HG02763 (cell line): ENCODE measurements around the gene ASCC2.
"Not testable (repeated sequence)": the region's sequence is repeated elsewhere in the genome, so short reads cannot be mapped to it uniquely, and the experiment has no call there.

ENCODE experiments used
- ATAC-seq: cut with Tn5 transposase; IDR thresholded peaks from one replicate; pipeline ENCODE4 v1.9.1; 2021; ENCODE audit warnings: mild to moderate bottlenecking, moderate library complexity; ENCODE audit not compliant: unreplicated experiment

ASCC2 gene

DNA sequence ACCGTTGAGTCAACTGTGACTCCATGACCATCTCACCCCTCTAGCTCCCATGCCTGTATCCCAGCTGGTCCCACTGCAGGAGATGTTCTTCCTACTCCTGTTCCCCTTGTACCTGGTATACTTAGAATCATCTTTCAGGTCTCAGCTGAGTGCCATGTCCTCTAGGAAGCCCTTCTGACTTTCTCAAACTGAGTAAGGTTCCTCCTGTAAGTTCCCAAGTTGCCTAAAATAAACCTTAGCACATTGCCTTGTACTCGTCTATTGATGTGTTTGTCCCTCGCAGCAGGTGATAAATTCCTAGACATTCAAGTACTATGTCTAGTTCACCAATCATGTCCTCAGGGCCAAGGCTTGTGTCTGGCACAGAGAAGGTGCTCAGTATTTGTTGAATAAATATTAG is 18.4 kb upstream of the ASCC2 start:
- no peak for ATAC-seq

DNA sequence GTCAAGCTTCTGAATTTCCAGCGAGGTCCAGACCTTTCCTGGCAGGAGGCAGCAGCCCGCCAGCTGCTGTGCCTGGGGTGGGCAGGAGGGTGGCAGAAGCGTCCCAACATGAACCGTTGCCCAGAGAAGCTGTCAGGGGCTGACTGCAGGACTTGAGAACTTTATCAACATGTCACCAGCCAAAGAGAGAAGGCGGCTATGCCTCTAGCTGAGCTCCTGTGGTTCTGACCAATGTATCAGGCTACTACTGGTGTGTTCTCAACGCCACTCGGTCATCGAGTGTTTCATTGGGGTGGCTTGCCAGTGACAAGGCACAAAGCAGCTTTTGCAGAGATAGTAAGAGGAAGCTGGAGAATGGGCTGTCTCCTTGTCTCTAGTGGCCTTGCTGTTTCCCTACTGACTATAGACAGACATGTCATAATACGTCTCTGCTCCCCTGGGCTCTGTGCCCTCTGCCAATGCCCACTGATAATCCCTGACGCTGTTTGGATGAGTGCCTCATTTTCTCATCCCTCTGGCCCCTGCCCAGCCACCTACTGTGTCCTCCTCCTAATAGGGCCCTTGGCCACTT is 17.6 kb upstream of the ASCC2 start:
- ATAC-seq = no peak

DNA sequence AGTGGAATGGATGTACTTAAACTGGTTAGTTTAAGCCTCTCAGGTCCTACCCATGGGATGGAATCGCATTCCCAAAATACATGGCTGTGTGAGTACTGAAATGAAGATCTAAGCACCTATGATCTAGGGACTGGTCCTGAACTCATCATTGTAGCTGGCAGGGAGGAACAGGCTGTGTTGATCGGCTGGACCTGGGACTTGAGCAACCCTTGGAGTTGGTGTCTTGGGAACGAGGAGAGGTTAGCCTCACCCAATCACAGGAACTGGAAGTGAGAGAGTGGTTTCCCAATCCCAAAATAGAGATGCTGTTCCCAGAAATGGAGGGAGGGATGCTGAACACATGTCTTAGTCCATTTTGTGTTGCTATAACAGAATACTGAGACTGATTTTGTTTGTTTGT is 16.4 kb upstream of the ASCC2 start:
- no peak for ATAC-seq

DNA sequence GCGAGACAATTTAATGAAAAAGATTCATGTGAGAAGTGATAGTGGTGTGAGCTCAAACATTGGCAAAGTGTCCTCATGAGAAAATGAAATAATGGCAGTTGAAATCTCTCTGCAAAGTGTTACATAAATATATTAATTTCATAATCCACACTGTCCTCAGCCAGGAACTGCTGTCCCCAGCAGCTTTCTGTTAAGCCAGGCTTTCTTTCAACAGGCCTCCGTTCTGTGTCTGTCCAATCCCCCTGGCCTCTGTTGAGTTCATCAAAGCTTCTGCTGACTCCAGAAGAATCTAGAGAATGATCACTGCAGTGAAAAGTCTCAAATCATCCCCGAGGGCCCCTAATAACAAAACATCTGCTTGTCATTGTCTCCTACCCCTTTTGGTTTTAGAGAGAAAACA is 10.0 kb upstream of the ASCC2 start:
- ATAC-seq = no peak

DNA sequence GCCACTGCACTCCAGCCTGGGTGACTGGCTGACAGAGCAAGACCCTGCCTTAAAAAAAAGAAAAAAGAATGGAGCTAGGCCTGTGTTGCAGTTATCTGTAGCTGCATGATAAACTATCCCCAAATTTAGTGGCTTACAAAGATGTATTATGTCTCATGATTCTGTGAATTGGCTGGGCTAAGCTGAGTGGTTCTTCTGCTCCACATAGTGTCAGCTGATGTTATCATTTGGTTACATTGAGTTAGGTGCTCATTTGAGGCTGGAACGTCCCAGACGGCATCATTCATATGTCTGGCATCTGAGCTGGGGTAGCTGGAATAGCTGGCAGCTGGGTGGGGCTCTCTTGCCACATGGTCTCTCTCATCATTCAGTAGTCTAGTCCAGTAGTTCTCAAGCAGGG is 8.2 kb upstream of the ASCC2 start:
- ATAC-seq = no peak

DNA sequence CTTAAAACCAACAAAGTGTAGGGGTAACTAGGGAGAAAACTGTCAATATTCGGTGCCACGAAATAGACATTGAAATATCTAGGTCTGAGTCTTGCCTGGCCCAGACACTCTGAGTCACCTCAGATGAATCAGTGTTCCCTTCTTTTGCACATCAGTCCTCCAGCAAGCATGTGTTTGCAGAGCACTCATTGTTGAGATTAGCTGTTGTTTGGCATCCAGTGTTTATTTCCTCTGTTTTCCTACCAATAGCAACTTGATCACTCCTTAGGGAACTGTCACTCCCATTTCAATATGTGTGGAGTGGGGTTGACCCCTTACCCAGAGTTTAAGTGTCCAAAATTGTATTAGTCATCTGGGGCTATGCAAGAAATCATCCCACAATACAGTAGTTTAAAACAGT is 4.7 kb upstream of the ASCC2 start:
- ATAC-seq = no peak

DNA sequence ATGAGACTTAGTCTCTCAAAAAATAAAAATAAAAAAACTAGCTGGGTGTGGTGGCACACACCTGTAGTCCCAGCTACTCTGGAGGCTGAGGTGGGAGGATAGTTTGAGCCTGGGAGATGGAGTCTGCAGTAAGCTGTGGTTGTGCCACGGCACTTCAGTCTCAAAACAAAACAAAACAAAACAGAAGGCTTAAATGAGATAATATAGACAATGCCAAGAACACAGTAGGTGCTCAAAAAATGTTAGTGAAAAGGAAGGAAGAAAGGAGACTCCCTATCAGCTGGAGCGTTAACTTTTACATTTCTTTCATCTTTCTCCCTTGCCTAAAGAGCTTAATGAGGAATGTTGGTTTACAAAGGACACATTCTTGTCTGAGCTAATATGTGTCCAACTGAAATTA is 4.1 kb upstream of the ASCC2 start:
- ATAC-seq = no peak

DNA sequence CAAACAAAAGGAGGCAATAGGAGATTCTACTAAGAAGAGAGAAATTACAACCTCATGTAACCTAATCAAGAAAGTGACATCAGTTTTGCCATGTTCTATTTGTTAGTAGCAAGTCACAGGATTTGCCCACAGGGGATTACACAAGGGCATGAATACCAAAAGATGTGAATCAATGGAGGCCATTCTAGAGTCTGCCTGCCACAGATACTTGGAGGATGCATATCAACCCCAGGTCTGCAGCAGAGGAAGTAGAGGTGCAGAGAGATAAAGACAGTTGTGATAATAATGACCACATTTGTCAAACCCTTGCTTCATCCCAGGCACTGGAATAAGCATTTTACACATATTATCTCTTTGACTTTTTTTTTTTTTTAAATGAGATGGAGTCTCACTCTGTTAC is 2.4 kb upstream of the ASCC2 start:
- no peak for ATAC-seq

DNA sequence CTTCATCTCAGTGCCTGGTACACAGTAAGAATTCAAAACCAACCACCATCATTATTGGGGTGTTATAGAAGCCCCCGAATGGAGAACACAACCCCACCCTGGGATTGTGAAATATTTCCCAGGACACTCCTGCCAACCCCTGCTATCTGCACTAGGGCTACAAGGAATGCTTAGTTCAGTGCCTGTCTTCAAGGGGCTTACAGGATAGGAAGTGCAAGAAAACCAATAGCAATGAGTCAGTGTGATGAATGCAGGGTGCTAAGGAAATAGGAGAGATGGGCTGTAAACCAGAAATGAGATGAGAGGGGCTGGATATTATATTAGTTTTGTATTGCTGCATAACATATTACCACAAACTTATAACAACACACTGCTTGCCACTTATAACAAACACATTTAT is 965 bp upstream of the ASCC2 start:
- no peak for ATAC-seq

DNA sequence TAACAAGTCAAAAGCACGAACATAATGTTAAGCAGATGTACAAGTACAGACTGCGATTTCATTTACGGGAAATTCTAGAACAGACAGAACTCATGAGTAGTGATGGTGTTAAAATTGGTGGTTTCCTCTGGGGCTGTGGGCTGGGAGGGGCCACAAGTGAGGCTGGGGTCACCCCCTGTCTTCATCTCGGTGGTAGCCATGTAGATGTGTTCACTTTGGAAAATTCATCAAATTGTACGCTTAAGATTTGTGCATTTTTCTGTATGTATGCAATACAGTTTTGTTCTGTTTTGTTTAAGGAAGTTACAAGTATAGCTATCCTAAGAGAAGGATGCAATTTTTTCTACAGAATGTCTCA is 504 bp upstream of the ASCC2 start:
- no peak for ATAC-seq

DNA sequence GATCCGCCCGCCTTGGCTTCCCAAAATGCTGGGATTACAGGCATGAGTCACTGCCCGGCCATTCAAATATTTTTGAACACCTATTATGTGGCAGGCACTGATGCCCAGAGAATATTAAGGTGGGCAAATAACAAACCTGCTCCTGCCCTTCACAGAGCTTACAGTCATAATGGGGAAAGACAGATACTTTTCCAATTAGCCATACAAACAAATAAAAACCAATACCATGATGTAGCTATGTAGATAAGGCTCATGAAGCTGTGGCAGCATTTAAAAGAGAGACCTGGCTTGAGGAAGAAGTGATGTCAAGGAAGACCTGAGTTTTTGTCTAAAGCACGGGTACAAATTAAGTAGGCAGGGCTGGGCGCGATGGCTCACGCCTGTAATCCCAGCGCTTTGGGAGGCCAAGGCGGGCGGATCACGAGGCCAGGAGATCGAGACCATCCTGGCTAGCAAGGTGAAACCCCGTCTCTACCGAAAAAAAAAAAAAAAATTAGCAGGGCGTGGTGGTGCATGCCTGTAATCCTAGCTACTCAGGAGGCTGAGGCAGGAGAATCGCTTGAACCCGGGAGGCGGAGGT is 1.2 kb downstream of the ASCC2 start:
- ATAC-seq = not testable (repeated sequence)

DNA sequence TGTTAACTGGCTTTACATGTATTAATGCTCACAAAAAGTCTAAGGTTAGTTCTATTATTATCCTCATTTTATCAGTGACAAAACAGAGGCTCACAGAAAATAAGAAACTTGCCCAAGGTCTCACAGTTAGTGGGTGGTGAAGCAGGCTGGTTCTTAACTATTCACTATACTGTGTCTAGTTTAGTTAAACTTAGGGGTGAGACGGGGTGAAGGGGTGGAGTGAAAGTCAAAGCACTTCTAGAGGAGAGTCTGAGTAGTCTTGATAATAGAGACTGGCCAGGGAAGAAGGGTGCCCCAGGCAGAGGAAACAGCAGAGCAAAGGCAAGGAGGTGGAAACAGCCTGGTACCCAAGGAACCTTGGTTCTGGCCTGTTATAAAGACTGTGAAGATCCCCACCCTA is 4.0 kb downstream of the ASCC2 start:
- no peak for ATAC-seq

DNA sequence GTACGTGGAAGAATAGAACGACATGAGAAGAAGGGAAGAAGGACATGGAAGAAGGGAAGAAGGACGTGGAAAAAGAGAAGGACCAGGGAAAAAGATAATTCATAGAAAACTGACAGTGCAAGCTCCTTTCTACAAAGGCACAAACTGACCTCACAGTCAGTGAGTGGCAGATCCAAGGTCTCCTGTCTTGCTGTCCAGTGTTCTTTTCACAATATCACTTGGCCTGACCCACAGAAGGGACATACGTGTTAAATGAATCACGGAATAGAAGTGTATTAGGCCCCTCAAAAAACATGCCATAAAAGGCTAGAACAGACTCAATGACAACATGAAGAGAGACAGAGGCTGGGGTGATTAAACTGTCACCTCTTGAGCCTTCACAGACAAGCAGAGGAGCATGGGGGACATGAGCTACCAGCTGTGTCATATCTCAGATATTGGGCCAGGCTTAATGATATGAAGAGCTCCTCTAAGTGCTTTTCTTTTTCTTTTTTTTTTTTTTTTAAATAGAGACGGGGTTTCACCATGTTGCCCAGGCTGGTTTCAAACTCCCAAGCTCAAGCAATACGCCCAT is 4.6 kb downstream of the ASCC2 start:
- no peak for ATAC-seq

DNA sequence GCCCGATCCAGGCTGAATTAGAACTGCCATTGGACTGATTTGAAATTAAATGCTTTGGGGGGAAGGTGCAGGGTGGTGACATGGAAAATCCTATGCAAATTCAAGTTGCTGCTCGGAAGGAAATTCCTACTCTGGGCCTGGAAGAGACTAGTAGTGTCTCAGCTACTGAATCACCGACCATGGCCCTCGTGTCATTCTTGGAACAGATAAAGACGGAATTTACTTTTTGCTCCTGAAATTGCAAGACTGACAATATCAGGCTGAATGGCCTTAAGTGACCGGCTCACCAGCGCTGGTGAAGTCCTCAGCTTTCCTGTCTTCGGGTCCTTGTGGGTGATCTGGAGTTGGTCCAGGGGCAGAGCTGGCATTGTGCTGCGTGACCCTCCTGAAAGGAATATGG is 6.1 kb downstream of the ASCC2 start:
- ATAC-seq = no peak

DNA sequence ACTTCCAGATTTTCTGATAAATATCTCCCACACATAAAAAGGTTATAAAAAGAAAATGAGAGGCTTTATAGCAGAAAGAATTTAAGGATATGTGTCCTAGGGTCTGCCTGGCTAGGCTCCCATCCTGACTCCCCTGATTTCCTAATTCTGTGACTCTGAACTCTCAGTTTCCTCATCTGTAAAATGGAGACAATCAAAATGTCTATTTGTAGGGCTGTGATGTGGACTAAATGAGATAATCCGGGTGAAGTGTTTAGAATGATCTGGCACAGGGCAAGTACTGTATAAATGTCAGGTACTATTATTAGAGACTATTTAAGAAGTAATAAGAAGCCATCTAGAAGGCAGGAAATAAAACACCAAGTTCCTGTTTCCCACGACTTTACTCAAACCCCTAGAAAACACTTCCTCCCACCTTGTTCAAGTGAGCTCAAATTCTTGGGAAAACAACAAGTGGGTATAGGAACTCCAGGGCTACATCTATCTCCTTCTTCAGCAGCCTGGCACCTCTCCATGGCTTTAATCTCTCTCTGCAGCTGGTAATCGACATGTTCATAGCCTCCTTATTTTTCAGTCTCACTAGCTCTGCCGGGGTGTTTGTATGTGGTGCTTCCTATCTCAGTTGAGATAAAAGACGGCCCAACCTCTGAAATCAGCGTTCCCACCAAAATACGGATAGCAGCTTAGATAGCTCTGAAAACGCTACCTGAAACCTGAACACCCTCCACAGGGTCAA is 6.7 kb downstream of the ASCC2 start:
- ATAC-seq = no peak

DNA sequence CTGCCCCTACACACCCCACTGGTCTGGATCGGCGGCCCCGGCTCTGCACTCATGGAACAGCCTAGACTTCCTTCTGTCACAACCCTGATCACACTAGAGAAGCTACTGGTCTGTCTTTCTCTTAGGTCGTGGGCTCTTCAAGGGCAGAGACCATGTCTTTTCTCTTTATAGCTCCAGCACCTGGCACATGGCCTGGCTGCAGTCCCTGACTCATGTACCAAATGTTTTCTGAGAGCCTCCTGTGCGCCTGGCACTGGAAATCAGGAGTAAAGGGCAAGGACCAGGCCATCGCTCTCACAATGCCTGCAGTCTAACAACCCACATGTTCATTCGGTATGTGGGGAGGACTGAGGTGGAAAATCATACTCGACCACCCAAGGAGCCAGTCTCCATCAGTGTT is 7.5 kb downstream of the ASCC2 start:
- no peak for ATAC-seq

DNA sequence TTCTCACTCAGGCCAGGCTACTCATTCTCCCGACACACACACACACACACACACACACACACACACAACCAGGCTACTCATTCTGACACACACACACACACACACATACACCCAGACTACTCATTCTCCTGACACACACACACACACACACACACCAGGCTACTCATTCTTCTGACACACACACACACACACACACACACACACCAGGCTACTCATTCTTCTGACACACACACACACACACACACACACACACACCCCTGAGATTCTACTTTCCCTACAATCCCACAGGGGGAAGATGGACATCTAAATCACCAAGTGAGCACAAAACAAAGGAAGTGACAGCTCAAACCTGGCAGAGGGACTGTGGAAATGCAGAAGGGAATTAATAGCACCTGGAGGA is 10.3 kb downstream of the ASCC2 start:
- not testable (repeated sequence) for ATAC-seq

DNA sequence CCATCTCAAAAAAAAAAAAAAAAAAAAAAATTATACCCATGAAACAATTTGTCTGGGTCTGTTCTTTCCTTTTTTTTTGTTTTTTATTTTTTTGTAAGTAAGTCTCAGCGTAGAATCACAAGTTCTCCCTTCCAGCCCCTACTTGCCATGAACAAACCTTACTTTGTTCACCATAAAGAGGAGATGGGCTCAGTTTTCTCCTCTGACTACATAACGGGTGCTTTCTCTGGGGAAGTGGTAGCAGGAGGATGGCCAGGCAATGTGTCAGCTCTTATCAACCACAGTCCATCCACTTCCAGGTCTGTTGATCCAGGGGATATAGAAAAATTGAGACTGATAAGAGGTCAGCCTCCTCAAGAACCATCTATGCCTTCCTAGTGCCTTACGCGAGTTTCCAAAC is 11.0 kb downstream of the ASCC2 start:
- no peak for ATAC-seq

DNA sequence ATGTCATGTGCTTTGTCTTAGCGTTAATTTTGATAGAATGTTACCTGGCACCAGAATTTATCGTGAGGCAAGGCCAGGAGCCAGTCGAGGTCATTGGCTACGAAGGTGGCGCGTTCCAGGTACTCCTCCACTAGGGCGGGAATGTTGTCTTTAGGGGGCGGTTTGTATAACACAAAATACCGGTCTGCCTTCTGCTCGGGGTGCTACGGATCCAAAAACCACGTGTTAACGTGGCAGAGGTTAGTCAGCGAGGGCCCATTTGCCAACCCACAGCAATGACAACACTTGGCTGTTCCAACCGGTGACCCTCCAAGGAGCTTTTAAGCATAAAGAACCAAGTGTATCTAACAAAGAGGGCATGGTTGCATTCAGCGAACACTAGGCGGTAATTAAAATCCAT is 12.5 kb downstream of the ASCC2 start:
- no peak for ATAC-seq

DNA sequence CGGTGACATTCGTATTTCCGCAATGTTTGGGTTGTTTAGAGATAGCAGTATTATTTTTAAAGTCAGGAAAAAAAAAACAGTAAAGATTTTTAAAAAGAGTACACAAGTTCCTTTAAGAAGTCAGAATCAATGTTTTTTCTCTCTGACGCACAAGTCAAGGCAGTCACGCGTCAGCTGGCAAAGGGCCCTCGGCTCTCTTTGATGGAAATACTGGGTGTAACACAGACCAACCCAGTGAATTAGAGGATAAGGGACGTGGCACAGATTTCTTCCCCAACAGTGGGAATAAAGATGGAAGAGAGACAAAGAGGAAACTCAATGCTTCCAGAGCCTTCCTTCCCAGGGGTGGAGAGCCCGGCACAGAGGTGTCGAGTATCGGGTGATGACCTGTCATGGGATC is 13.4 kb downstream of the ASCC2 start:
- no peak for ATAC-seq

DNA sequence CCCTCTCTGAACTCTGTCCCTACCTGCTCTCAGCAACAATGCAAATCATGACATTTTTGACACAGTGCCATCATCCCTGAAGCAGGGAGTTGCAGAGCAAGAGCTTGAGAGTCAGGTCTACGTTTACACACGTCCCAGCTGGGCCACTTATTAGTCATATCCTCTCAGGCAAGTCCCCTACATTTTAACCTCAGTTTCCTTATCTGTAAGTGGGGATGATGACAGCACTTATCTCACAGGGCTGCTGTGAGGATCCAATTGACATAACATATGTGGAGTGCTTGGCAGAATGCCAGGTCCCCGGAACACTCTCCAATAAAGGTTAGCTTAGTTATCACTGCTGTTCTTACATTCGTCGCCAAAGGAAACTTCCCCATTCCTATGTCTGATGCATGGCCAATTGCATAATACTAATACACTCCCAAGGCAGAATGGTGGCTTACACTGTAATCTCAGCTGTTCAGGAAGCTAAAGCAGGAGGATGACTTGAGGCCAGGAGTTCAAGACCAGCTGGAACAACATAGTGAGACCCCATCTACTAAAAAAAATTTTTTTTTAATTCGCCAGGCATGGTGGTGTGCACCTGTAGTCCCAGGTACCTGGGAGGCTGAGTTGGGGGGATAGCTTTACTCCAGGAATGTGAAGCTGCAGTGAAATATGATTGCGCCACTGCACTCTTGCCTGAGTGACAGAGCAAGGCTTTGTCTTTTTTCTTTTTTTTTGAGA is 16.6 kb downstream of the ASCC2 start:
- peak; percentile 47 for ATAC-seq

DNA sequence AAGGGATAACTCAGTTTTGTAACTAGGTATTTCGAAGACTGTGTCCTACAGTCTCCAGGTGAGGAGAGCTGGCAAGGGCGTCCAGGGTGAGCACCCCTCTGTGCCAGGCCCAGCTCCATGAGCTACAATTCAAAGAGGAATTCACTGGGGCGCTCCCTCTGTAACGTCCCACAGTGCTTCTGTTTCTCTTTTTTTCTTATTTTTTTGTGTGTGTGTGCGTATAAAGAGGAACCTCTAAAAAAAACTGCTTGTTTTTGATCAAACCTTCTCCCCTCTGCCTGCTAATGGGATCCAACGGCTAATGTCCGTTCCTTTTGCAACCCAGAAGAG is 17.1 kb downstream of the ASCC2 start:
- no peak for ATAC-seq
